Testis (tissue), 3 donors: ENCODE results near the gene TRIM6. TPM values are rescaled to one million over a fixed set of nuclear protein-coding genes. Genes with fewer than 3 reads are reported as not detected.

Experiments
- DNase-seq: peaks from one replicate; pipeline ENCODE4 v3.0.0-alpha.2; 2019
- H3K27ac ChIP-seq, 2 donors: fragments of 200-600 bp; sonication (generic); one replicate each; pipeline ENCODE4 v1.5.1; 2019
- H3K27me3 ChIP-seq: fragments of 200-600 bp; sonication (generic); one replicate; pipeline ENCODE4 v1.5.1; 2019
- H3K36me3 ChIP-seq: fragments of 200-600 bp; sonication (generic); one replicate; pipeline ENCODE4 v1.5.1; 2017; ENCODE audit warnings: low read depth; ENCODE audit errors: missing control alignments
- H3K4me1 ChIP-seq: fragments of 200-600 bp; sonication (generic); one replicate; pipeline ENCODE4 v1.5.1; 2019
- H3K4me3 ChIP-seq, 2 donors: fragments of 200-600 bp; sonication (generic); one replicate each; pipeline ENCODE4 v1.5.1; 2017 to 2019
- H3K9me3 ChIP-seq: fragments of 200-600 bp; sonication (generic); one replicate; pipeline ENCODE4 v1.5.1; 2017
- CTCF ChIP-seq, 3 experiments: fragments of 450-650 bp in 2 of 3; fragments of 200-600 bp in 1 of 3; sonication (generic) in 1 of 3; IDR thresholded peaks; one replicate each; pipeline ENCODE4 v1.5.1; 2016 to 2019; ENCODE audit warnings: antibody characterized with exemption in 3 of 3, mild to moderate bottlenecking in 2 of 3, moderate library complexity in 1 of 3
- POLR2A ChIP-seq: fragments of 450-650 bp; IDR thresholded peaks from one replicate; pipeline ENCODE4 v1.6.1; 2017; ENCODE audit warnings: antibody characterized with exemption, mild to moderate bottlenecking, moderate library complexity
- WGBS, 2 donors: methylation state at CpG; one replicate each; pipeline ENCODE4 v1.1.5; 2018; 5-methylcytosine and 5-hydroxymethylcytosine counted together
- intact Hi-C: fragments of 100-400 bp; cut with DNase I; formaldehyde crosslinking; loops from one replicate; pipeline ENCODE4 v1.15.1; 2023; ENCODE audit warnings: low total_unique reads
- polyA plus RNA-seq: library from polyadenylated mRNA; stranded (reverse); fragments of 350-450 nt; fragmentation: Illumina TruSeq; extraction: RNeasy Lipid Tissue Mini Kit (QIAGEN cat#74804); gene quantifications from one replicate; pipeline ENCODE4 v1.2.3, GENCODE V29; 2014; ENCODE audit warnings: low read depth, low replicate concordance; ENCODE audit not compliant: insufficient read depth
- total RNA-seq, 2 donors: library from RNA; depleted of rRNA; stranded (reverse); fragments of >200 nt; gene quantifications; one replicate each; pipeline ENCODE4 v1.2.3, GENCODE V29; 2016

The TRIM6 gene
- total and polyA plus RNA-seq, 3 donors from 2014 or later: 9.1 to 20.9 (median 10.6) TPM

GRCh38 chr11:5658318-5658717 lies 61.9 kb downstream of the TRIM6 start:
- Histone ChIP-seq H3K4me3 (no peak overlapping the region), H3K36me3 (no peaks in the 10 kb centered on the region), H3K27ac (no peak overlapping the region), H3K27me3 (no peaks in the 10 kb centered on the region), H3K4me1 (no peaks in the 10 kb centered on the region), H3K9me3 (no peaks in the 10 kb centered on the region)
- TF ChIP-seq CTCF (IDR thresholded peaks at IDR 0.05) (no peak), POLR2A (no peak)
- WGBS, 2 donors: 79 to 92% methylated on average over 5 of the region's 5 CpGs
- no peak for DNase-seq
- intact Hi-C loops: no loop called here

Other genes with a start within 250 kb of the TRIM6 start
- gene OR51B6, start 245.1 kb upstream of the TRIM6 start, total RNA-seq: not detected
- not detected for gene OR51B6, start 245.1 kb upstream of the TRIM6 start, polyA plus RNA-seq
- gene OR51M1, start 212.8 kb upstream of the TRIM6 start, total RNA-seq: not detected
- not detected for gene OR51M1, start 212.8 kb upstream of the TRIM6 start, polyA plus RNA-seq
- not detected for gene OR51Q1, start 174.5 kb upstream of the TRIM6 start, total RNA-seq
- not detected for gene OR51Q1, start 174.5 kb upstream of the TRIM6 start, polyA plus RNA-seq
- gene OR51I1, start 155.1 kb upstream of the TRIM6 start, total RNA-seq: 1 to 10 TPM in 1 of 2 donors, under 1 TPM in 1; 0.74 to 1.1 TPM
- not detected for gene OR51I1, start 155.1 kb upstream of the TRIM6 start, polyA plus RNA-seq
- not detected for gene OR51I2, start 147.3 kb upstream of the TRIM6 start, total RNA-seq
- gene OR51I2, start 147.3 kb upstream of the TRIM6 start, polyA plus RNA-seq: not detected
- gene OR52D1, start 108.0 kb upstream of the TRIM6 start, total RNA-seq: not detected
- gene OR52D1, start 108.0 kb upstream of the TRIM6 start, polyA plus RNA-seq: not detected
- 100 to 1,000 TPM; 105 to 283 TPM for gene UBQLN3, start 86.7 kb upstream of the TRIM6 start, total RNA-seq
- gene UBQLN3, start 86.7 kb upstream of the TRIM6 start, polyA plus RNA-seq: 336 TPM
- 10 to 100 TPM in 1 of 2 donors, 1 to 10 TPM in 1; 8.8 to 38.7 TPM for gene UBQLNL, start 79.9 kb upstream of the TRIM6 start, total RNA-seq
- gene UBQLNL, start 79.9 kb upstream of the TRIM6 start, polyA plus RNA-seq: 42.8 TPM
- 1 to 10 TPM; 1.4 to 1.9 TPM for gene OR52H1, start 48.1 kb upstream of the TRIM6 start, total RNA-seq
- gene OR52H1, start 48.1 kb upstream of the TRIM6 start, polyA plus RNA-seq: not detected
- not detected for gene OR52B6, start 15.8 kb upstream of the TRIM6 start, total RNA-seq
- gene OR52B6, start 15.8 kb upstream of the TRIM6 start, polyA plus RNA-seq: not detected
- 1 to 10 TPM; 6.5 to 7.6 TPM for gene TRIM34, start 28.4 kb downstream of the TRIM6 start, total RNA-seq
- gene TRIM34, start 28.4 kb downstream of the TRIM6 start, polyA plus RNA-seq: 6.5 TPM
- 10 to 100 TPM; 10.8 to 16.2 TPM for gene TRIM5, start 88.4 kb downstream of the TRIM6 start, total RNA-seq
- gene TRIM5, start 88.4 kb downstream of the TRIM6 start, polyA plus RNA-seq: 8.8 TPM
- gene TRIM22, start 93.2 kb downstream of the TRIM6 start, total RNA-seq: 10 to 100 TPM; 25.0 to 30.3 TPM
- gene TRIM22, start 93.2 kb downstream of the TRIM6 start, polyA plus RNA-seq: 25.0 TPM
- under 1 TPM; 0.16 to 0.25 TPM for gene OR56B1, start 139.8 kb downstream of the TRIM6 start, total RNA-seq
- not detected for gene OR56B1, start 139.8 kb downstream of the TRIM6 start, polyA plus RNA-seq
- 1 to 10 TPM in 1 of 2 donors, not detected in 1; 1.1 TPM for gene OR52N4, start 157.6 kb downstream of the TRIM6 start, total RNA-seq
- 0.44 TPM for gene OR52N4, start 157.6 kb downstream of the TRIM6 start, polyA plus RNA-seq
- 1 to 10 TPM; 2.0 to 2.5 TPM for gene OR52N5, start 186.7 kb downstream of the TRIM6 start, total RNA-seq
- not detected for gene OR52N5, start 186.7 kb downstream of the TRIM6 start, polyA plus RNA-seq
- gene OR52N1, start 194.6 kb downstream of the TRIM6 start, total RNA-seq: 1 to 10 TPM; 1.6 to 1.7 TPM
- not detected for gene OR52N1, start 194.6 kb downstream of the TRIM6 start, polyA plus RNA-seq
- not detected for gene OR52N2, start 212.3 kb downstream of the TRIM6 start, total RNA-seq
- gene OR52N2, start 212.3 kb downstream of the TRIM6 start, polyA plus RNA-seq: 0.44 TPM
- 1 to 10 TPM; 1.2 to 1.4 TPM for gene OR52E6, start 245.3 kb downstream of the TRIM6 start, total RNA-seq
- gene OR52E6, start 245.3 kb downstream of the TRIM6 start, polyA plus RNA-seq: not detected